Mucosa of gallbladder (tissue), 1 donor: Measurements from ENCODE around the gene LYRM1. TPM values are rescaled to one million over a fixed set of nuclear protein-coding genes. Genes with fewer than 3 reads are reported as not detected.
"Not testable (repeated sequence)": the region's sequence is repeated elsewhere in the genome, so short reads cannot be mapped to it uniquely, and the experiment has no call there.

ENCODE experiments used
- DNase-seq: peaks from one replicate; pipeline ENCODE4 v3.0.0-alpha.2; 2020; ENCODE audit warnings: low spot score
- total RNA-seq: library from RNA; stranded (reverse); gene quantifications from one replicate; pipeline ENCODE4 v1.2.1, GENCODE V29; 2021
- donor health status: DM: no; HTN: no; CAD: no.

LYRM1 gene
- total RNA-seq, 1 donor from 2014 or later = 28.6 TPM

DNA sequence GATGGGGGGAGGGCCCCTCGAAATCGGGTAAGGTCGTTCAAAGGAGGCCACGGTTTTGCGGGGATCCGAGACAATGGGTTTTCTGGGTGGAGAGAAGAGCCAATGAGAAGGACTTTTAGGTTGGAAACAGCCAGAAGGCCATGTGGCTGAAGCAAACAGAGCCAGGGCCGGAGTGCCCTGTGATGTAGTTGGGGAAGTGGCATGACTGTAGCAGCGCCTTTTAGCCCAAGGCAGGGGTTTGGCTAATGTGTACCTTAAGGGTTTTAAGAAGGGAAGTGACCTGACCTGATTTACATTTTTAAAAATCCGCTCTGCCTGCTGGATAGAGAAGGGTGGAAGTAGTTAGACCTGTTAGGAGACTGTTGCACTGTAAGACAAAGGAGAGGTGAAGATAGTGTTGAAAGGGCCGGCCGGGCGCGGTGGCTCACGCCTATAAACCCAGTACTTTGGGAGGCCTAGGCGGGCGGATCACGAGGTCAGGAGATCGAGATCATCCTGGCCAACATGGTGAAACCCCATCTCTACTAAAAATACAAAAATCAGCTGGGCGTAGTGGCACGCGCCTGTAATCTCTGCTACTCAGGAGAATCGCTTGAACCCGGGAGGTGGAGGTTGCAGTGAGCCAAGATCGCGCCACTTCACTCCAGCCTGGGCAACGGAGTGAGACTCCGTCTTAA is 1.0 kb downstream of the LYRM1 start:
- peak; percentile 45 for DNase-seq

DNA sequence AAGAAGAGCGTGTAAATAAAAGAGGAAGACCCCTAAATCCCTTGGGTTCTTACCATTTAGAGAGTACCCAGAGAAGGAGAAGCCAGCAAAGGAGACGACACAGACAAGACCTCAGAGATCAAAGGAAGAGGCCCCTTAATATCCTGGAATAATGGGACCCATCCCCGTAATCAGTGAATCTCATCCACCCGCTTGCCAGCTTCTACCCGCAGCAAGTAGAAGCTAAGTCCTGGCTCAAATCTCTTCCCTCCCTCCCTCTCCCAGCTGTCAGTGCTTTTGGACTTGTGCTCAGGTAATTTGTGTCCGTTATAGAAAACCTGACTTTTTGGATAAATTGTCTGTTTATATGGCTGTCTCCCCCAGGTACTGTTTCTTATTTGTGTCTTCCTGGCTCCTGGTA is 1.9 kb downstream of the LYRM1 start:
- no peak for DNase-seq

DNA sequence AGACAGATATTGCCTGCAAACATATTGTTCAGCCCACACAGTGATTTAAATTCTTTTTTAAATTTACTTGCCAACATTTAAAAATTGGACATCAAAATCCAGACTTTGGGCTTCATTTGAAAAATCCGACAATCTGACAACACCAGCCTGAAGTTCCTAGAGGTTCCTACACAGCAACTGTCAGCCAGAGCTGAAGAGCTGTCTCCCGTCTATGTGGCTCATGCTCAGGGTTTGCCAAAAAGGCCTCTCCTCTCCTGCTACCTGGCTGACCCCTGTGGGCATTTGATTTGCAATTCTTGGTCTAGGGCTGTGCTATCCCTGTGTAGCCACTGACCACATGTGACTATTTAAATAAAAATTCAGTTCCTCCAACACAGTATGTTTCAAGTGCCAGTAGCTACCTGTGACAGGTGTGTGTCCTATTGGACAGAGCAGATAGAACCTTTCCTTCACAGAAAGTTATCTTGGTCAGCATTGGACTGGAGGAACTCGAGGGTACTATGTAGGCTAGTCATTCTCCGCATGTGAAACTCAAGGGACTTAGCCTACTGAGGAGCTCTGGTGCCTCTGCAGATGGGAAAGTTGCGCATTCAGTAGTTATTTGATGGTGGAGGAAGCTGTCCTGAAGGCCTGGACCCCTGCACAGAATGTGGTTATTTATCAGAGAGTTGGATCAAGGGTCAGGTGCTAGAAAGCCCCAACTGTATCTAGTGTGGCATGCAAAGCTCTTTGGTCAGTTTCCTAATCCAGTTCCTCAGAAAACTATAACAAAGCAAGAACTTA is 2.7 kb downstream of the LYRM1 start:
- no peak for DNase-seq

DNA sequence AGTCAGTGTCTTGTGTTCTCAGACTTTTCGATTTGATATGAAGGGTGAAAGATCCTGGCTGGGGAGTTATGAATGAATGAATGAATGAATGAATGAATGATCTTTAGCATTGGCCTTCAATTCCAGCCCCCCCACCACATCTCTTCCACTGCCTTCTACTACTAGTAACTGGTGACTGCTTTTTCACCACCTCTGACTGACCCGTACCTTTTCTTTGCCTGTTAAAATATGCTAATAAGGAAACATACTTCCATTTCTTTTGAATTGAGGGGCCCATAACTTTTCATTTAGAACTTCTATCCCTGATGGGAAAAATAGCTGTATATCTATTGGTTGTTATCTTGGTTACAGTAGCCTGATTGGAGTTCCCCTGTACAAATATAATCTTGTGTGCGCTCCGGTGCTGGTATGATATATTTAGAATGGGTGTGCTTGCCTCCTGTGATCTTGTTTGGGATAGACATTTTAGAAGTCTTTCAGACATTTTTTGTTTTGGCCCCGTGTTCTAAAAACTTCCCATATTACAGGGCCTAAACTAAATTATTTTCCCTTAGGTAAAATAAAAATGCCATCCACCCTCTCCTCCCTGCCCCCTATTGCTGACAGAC is 3.4 kb downstream of the LYRM1 start:
- no peak for DNase-seq

DNA sequence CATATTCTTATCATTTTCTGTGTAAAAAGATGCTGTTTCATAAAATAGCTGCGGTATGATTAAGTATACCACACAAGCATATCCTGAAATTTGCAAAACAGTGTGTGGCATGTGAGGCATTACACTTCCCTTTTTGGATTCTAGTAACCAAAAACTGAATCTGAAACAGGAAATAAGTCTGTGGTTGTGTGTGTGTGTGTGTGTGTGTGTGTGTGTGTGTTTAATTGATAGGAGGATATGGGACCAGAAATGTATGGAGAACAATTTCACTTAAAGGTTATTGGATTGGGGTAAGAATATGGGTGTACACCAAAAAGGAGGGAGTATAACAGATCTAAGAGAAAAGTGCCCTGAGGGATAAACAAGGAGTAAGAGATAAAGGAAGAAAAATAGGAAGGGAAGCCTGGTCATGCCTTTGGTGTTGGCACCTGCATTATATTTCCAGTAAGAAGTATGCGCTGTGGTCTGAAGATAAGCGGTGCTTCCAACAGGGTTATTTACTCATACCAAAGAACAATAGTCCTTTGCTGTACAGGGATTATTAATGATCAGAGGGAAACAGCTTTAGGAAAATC is 4.0 kb downstream of the LYRM1 start:
- DNase-seq = peak; percentile 29

DNA sequence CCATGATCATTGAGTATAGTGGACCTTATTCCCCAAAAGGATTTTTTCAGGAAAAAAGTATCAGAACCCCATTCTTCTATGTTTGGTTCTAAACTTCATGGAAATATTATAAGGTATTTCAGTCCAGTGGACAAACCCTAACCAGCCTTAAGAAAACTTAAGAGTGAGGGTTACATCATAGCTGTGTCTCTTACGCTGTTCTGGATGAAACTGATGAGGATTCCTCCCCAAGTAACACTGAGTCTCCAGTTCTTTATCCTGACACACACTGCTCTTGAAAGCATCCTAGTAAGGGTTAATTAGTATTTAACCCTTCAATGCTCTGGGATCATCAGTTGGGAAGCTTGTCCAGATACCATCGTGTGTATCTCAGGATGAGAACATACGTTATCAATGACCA is 5.0 kb downstream of the LYRM1 start:
- no peak for DNase-seq

DNA sequence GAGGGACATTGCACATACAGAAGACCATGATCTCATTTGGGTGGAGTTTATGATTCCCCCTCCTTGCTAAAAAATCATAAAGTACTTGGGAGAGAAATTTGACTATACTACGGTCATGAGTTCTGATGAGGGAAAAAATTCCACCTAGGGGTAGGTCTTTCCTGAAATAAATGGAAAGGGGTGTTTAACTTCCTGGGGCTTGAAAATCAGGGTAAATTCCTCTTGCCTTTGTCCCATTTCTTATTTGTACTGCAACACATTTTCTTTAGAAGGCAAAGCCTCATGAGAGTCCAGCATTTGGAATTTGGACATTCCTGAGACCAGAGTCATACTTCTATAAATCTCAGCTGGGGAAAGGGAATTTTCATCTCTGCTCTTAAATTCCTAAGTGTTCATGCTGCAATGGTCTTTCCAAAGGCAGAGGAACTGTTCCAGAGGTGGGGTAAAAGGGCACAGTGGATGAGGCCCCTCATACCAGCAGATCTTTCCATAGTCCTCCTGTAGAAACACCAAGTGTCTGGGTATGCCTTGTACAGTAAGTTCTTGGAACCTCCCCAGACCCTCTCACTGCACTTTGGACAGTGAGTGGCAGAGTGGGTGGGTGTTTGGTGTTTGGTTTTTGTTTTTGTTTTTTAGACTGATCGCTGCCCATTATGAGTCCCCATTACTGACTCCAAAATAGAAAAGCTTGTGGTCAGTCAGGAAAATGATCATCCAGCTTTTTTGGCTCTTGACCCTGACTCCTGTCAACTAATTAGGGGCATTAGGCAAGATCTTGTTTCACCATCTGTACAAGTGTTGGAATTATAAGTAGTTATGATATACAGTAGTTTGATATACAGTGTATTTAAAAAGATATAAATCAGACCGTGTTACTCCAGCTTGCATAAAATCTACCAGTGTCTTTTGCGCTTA is 6.0 kb downstream of the LYRM1 start:
- DNase-seq = peak; percentile 16

DNA sequence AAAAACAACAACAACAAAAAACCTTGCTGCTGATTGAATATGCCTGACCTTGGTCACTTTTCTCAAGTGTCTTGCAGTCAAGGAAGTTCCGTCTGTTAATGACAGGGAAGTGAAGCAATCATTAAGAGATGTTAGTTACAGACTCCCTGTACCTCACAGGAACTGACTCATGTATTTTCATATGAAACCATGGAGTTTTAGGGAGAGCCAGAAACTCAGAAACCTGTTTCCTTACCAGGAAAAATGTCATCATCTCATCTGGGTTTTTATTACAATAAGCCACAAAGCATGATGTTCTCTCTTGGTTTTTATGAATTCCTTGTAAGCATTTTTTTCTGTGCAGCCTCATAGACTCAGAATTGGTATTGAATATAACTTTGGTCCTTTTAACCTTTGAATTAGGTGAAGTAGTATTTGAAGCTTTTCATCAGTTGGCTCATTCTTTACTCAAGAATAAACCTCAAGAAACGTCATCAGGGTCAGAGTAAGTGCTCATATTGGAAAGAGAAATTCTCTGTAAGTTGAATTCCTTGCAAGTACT is 10.3 kb downstream of the LYRM1 start:
- DNase-seq = no peak

DNA sequence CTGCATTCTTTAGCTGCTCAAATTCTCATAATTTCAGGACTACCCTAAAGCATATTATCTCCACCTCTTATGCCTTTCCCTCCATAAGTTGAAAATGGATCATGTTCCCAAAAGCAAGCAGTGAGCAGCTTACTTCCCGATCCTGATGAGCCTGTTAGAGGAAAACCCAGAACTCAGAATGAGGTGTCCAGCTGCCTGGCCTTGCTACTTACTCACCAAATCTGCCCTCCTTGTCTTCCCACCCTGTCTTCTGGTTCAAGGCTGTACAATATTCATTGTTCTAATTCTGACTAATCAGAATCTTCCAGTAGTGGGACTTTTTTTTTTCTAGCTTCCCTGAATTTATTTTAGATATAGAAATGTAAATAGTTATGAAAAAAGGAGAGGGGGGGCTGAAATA is 10.8 kb downstream of the LYRM1 start:
- no peak for DNase-seq

DNA sequence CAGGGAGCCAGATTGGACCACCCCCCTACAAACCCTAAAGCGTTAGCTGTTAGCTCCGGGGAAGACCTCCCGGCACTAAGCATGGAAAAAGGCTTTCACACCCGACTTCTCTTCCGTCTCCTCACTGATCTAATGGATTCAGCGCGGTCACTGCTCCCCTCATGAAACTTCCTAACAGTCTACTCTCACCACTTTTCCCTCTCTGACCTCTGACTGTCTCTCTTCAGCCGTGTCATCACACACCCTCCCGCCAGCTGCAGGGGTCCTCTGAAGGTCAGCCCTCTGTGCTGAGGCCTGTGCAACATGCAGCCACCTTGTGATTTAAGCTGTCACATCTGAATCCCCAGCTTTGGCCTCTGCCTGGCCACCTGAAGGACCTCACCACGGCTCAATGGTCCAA is 15.7 kb downstream of the LYRM1 start:
- no peak for DNase-seq

DNA sequence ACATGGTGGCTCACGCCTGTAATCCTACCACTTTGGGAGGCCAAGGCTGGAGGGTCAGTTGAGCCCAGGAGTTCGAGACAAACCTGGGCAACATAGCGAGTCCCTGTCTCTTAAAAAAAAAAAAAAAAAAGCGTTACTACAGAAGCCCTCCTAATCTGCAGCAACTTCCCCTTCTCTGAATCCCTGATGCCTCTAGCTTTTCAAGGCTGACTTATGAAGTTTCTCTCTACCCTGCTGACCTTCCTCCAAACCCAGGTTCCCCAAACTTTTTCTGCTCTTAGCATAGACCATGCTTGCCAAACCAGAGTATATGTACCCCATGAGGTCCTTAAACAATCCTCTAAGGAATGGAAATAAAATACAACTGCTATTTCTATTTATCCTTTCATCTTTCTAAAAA is 16.4 kb downstream of the LYRM1 start:
- DNase-seq = no peak

DNA sequence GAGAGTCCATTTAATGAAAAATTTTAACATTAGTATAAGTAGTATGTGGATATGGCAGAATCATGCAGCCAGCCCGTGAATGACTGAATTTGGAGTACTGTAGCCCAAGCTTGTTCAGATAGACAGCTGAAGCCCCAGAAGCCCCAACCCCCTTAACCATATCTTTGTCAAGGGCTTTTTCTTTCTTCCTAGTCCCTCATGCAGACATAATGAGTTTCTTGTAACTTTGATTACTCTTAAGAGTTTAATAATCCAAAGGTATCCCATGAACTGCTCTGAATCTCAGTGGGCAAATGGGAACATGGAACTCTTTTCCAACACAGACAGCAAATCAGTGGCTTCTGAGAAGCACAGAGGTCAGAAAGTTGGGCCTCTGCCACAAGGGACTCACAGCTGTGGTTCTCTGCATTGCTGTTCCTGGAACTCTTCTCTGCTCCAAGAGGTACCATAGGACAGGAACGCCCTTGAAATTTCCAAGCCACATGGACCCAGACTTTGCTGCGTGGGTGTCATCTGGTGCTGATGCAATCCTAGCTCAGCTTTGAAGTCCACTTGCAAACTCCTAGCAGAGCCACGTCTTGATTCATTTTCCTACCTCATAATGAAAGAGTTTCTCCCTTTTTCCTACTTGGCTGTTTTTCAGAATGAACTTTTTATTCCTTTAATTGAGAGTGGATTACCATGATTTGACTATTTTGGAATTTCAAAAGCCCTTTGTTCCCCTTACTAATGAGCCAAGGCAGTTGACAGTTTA is 18.1 kb downstream of the LYRM1 start:
- no peak for DNase-seq

DNA sequence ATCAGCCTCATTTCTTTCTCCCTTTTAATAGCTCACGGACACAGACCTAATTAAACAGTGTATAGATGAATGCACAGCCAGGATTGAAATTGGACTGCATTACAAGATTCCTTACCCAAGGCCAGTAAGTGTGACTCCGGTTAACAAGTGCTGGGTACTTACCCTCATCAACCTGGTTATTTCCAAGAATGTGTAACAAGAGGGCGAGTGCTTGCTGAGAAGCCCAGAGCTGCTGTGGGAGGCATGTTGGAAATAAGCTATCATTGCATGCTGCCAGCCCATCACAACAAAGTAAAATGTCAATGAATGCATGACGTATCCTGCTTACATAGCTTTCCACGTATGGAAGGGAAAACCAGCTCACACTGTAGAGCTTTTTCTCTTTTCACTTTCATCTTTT is 19.5 kb downstream of the LYRM1 start:
- DNase-seq = no peak

DNA sequence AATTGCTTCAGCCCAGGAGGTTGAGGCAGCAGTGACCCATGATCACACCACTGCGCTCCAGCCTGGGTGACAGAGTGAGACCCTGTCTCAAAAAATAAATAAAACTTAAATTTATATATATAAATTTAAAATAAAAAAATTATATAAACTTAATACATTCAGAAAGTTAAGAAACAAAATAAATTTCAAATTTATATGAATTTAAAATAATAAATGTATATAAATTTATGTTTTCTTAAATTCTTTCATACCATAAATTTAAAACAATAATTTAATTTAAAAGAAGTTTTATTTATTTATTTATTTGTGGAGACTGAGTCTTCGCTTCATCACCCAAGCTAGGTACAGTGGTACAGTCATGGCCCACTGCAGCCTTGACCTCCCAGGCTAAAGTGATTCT is 20.2 kb downstream of the LYRM1 start:
- no peak for DNase-seq

DNA sequence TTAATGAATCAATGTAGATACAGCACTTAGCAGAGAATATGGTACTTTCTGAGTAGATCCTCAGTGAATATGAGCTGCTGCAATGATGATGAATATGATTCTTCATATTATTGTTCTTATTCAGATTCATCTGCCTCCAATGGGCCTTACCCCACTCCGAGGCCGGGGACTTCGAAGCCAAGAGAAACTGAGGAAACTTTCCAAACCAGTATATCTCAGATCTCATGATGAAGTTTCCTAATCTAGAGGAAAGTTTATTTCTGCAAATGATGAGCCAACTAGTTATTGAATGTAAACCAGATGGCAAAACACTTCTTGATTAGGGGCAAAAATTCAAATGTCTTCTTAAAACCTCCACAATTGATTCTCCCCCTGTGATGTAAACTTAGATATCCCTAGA is 23.3 kb downstream of the LYRM1 start:
- no peak for DNase-seq

DNA sequence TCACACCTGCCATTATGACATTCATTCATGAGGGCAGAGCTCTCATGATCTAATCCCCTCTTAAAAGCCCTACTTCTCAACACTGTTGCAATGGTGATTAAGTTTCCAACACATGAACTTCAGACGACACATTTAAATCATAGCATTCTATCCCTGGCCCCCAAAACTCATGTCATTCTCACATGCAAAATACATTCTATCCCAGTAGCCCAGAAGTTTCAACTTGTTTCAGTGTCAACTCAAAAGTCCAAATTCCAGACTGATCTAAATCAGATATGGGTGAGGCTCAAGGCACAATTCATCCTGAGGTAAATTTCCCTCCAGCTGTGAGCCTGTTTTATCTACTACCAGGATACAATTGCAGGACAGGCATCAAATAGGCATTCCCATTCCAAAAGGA is 25.2 kb downstream of the LYRM1 start:
- DNase-seq = no peak

DNA sequence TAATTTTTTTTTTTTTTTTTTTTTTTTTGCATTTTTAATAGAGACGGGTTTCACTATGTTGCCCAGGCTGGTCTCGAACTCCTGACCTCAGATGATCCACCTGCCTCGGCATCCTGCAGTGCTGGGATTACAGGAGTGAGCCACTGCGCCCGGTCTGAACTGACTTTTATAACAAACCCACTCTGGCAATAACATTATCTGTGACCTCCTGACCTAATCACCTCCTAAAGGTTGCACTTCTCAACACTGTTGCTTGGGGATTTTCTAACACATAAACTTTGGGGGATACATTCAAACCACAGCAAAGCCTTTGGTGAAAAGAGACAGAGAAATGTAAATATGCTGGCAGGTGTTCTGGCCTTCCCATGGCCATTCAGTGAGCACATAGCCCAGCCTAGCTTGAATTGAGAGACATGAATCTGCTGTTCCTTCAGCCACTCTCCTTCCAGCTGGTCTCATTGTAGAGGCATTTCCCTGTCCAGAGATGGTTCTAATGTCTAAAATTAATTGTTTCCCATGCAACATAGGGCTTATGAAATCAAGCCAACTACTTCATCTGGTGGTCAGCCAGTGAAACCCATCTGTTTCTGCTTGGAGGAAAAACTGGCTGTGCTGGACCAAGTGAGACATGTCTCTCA is 28.3 kb downstream of the LYRM1 start:
- no peak for DNase-seq

DNA sequence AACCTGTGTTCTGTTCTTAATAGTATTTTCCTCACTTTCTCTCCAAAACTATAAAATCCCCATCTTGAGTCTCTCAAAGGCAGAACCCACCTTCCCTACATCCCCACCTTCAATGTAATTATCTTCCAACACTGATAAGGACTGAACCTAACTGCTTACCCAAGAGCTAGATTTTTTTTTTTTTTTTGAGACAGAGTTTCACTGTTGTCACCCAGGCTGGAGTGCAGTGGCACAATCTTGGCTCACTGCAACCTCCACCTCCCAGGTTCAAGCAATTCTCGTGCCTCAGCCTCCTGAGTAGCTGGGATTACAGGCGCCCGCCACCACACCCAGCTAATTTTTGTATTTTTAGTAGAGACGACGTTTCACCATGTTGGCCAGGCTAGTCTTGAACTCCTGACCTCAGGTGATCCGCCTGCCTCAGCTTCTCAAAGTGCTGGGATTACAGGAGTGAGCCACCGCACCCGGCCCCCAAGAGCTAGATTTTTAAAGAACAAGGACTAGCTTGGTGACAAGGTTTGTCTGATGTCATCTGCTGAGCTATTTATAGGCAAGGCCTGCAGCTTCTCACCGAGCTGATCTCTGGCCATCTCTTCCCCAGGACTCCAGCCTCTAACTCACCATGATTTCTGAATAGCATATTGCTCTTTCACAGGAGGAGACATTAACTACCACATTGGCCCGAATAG is 29.2 kb downstream of the LYRM1 start:
- DNase-seq = not testable (repeated sequence)

DNA sequence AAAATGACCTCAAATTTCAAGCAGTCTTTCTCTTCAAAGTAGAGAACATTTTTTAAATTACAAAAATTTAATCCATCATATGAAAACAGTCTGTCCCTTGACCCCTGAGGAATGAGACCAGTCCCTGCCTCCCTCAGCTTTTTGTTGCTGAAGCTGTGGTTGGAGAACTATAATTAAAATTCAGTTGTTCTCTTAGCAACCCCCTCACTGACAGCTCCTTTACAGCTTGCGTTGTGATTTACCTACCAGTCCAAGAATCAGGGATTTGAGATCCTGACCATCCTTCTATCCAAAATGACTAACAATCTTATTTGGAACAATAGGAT is 29.8 kb downstream of the LYRM1 start:
- DNase-seq = no peak
